Measurements from ENCODE around the gene TP53TG3B.
"Not testable (repeated sequence)": the region's sequence is repeated elsewhere in the genome, so short reads cannot be mapped to it uniquely, and the experiment has no call there.

Gene TP53TG3B

GRCh38 chr16:33360541-33360940 lies at the start of gene TP53TG3B:
Gene TP53TG3B, plus strand, starts transcription at chr16:33360841. Its CDS starts 68 bp downstream, at chr16:33360909.
- not testable (repeated sequence) for DNase-seq

- not testable (repeated sequence) for DNase-seq
These were observed 24.2 kb upstream of the TP53TG3B start for GRCh38 chr16:33336226-33337012.

GRCh38 chr16:33337627-33338542 lies 22.8 kb upstream of the TP53TG3B start:
- not testable (repeated sequence) for DNase-seq

GRCh38 chr16:33338543-33338951 lies 22.1 kb upstream of the TP53TG3B start:
- not testable (repeated sequence) for DNase-seq

- DNase-seq: not testable (repeated sequence)
These were observed 21.3 kb upstream of the TP53TG3B start for GRCh38 chr16:33339093-33340061.
